HG03064 (cell line): ENCODE data around the gene MPZL3.

Experiments
- ATAC-seq: cut with Tn5 transposase; IDR thresholded peaks from one replicate; pipeline ENCODE4 v1.9.1; 2021; ENCODE audit warnings: low read depth; ENCODE audit not compliant: unreplicated experiment

Gene MPZL3

DNA sequence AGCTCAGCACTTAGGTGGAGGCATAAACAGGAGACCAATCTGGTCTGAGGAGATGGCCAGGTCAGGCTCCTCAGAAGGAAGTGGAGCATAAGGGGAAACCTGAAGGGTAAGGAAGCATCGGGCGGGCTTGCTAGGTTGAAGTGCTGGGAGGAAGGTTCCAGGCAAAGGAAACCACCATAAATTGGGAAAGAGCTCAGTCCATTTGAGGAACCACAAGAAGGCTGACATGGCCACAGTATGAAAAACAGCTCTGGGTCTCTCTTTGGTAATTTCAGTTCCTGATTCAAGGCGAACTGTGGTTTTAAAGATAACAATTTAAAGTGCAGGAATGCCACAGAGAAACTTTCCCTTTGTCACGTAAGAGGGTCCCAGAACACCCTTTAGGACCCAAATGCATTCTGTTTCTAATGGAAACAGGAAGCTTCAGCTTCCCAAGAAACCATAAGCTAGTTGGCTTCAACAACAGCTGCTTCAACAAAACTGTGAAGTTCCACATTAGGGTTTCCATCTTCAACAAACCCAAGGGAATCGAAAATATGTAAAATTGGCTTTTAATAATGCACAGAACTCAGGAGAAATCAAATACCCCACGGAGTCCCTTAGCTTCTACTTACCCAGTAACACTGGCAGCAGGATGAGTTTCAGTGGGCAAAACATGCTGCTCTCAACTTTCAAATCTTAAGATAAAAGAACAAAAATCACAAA, 37.8 kb downstream of the MPZL3 start:
- ATAC-seq: no peak

DNA sequence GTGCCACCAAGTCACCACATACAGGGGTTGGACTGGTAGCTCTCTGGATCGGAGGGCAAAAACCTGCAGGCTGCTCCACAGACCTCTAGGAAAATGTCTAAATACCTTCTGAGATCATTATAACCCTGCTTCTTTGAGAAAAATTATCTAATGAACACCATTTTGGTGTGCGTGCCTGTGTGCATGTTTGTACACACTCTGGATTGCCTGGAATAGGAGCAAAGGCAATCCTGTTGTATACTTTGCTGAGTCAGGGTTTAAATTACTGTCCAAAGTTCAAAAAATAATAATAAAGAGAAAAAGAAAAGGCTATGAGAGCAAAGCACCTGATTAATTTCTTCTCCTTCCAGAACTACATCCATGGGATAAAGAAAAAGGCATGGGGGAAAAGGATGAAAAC, 38.4 kb downstream of the MPZL3 start:
- no peak for ATAC-seq

DNA sequence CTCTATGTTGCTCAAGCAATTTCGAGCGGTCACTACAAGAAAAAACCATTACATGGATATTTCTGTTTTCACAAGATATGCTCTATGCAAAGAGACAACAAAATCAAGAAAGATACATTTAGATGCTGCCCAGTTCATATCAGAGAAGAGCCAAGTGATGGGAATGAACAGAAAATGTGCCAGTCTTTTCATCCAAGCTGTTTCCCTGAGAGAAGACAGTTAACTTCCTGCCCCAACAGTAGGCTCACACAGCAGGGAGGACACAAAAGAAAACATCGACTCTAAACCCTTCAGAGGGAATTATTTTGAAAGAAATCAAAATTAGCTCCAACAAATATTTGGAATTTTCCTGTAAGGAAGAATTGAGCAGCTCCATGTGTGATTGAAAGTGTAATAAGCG, 39.0 kb downstream of the MPZL3 start:
- ATAC-seq: no peak

DNA sequence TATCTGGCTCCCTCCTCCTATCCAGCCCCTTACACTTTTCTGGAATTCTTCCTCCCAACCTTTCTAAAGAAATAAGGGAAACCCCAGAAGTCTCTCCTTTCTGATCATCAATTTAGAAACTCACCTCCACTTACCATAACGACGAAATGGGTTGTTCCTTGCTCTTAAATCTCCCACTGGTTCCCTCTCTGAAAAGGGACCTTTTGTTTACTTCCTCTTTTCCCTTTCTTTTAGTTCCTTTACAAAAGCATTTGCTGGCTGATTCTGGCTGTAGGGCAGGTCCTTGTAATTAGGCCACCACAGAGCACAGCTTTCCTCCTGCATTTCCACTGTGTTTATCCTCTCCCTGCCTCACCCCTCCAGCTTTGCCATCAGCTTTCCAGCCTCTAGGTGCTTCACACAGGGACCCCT, 39.4 kb downstream of the MPZL3 start:
- no peak for ATAC-seq

DNA sequence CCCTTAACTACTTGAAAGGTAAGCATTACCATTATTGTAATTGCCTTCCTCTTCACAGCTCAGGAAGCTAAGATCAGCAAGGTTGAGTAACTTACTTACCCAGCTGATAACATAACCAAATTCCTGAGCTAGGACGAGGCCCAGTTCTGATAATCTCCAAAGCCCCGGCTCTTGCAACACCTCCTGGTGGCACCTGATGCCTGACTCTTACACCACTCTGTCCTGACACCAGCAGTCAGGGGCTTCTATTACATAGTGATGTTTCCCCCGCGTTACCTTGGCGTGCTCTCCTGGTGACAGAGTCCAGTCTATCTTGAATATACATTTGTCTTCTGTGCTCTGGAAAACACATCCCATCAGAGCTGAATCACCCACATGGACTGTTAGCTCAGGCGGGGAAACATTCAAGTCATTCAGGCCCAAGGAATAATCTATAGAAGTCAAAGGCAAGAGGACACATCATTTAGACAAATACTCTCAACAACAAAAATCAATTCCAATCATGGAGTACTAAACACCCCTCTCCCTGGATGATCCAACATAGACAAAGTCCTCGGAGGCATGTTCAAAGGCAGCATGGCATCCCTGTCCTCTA, 39.9 kb downstream of the MPZL3 start:
- ATAC-seq: no peak

DNA sequence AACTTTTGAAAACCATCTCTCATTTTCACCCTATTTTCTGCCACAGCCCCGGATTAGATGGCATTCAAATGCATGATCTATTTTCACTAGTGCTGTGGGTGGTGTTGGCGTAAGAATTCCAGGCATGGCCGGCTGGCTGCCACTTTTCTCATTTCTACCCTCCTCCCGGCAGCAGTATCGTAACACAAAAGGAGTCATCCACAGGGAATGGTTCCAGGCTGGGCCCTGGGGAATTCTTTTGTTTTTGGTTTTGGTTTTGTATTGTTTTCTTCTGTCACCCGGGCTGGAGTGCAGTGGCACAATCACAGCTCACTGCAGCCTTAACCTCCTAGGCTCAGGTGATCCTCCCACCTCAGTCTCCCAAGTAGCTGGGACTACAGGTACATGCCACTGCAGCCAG, 41.2 kb downstream of the MPZL3 start:
- no peak for ATAC-seq

DNA sequence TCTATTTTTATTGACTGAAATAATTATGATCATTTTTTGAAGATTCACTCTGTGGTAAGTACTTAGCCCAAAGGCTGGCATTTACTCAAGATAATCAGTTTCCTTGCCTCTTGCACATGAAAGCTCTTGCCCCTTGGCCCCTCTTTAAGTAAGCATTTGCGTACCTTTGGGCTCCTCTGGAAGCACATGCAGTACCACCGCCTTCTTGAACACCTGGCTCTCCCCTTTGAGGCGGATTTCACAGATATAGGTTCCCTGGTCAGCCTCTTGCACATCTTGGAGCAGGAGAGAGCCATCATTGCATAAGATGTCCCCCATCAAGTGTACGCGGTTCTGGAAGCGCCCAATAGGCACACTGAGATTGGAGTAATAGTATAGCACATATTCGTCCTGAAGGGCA, 41.8 kb downstream of the MPZL3 start:
- no peak for ATAC-seq

DNA sequence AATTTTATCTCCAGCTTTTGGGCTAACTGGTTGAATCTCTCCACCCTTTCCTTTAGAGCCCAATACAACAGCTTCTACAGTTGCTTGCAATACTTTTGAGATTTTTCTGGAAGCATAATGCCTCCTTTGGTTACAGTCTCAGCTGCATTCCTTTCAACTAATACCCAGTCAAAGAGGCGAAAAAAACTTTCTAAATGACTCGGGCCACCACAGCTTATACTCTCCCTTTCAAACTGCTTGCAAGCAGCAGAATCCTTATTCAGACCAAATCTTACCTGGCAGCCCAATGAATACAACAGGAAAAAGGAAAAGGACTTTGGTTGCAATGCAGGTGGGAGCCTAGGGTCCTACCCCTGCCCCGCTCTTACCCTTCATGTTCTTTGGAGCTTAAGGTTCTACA, 43.1 kb downstream of the MPZL3 start:
- ATAC-seq: no peak

DNA sequence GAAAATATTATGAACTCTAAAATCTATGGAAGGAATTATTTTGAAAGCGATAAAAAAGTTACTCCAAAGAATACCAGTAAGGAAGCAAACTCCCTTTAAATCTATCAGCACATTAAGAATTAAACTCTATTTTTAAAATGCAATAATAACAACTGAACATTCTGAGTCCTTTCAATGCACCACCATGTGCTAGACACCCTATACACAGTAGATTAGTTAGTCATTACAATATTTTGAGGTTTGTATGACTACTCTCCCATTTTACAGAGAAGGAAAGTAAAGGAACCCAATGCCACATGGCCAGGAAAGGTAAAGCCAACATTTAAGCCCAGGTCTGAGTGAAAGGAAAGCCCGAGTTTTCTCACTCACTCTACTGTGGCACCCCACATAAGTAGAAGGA, 45.1 kb downstream of the MPZL3 start:
- ATAC-seq: no peak

DNA sequence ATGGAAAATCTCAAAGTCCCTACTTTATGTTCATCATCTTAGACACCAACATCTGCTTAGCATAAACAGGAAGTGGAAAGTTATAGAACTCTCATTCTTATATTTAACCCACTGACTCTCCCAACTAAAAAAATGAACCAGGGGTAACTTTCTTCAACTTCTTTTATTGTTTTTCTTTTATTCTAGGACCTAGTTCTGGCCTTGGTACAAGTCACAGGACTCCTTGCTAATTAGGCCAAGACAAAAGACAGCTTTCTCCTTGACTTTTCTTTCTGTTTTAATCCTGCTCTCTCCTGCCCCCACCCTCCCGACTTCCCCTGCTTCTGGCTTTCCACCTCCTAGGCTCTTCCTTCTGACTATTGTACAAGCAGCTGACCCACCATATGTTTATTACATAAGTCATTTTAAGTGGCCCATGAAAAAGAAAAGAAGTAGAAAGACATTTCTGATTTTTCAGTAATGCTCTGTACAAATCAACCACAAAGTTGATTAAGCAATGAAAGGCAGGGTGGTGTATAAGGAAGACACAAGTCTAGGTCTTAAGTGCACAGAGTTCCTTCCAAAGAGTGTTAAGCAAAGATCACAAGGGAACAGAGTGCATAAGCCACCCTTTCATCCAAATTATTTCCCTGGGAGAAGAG, 45.7 kb downstream of the MPZL3 start:
- no peak for ATAC-seq

DNA sequence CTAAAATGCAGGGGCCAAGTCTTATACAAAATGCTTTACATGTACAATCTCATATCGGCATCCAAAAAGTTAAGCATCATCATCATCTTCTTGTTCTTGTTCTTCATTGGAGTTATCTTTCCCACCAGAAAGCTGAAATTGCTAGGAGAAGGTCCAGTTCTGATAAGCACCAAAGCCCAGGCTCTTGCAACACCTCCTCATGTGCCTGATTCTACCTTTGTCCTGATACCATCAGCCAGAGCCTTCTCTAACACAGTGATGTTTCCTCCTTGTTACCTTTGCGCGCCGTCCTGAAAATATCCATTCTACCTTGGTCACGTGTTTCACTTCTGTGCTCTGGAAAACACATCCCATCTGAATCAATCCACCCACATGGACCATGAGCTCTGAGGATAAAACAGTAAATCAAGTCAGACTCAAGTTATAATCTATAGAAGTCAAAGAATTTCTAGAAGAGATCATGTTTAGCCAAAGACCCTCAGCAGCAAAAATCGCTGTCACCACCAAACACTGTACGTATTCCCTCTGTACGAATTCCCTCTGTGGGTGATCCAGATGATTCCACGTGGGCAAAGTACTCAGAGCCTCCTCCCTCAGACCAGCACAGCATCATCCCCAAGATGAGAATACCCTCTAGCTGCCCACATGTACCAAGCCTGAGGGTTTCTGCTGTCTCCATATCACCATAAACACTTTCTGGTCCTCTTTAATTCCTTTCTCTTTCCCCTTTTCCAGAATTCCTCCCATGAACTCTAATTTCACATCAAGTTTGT, 46.4 kb downstream of the MPZL3 start:
- no peak for ATAC-seq

DNA sequence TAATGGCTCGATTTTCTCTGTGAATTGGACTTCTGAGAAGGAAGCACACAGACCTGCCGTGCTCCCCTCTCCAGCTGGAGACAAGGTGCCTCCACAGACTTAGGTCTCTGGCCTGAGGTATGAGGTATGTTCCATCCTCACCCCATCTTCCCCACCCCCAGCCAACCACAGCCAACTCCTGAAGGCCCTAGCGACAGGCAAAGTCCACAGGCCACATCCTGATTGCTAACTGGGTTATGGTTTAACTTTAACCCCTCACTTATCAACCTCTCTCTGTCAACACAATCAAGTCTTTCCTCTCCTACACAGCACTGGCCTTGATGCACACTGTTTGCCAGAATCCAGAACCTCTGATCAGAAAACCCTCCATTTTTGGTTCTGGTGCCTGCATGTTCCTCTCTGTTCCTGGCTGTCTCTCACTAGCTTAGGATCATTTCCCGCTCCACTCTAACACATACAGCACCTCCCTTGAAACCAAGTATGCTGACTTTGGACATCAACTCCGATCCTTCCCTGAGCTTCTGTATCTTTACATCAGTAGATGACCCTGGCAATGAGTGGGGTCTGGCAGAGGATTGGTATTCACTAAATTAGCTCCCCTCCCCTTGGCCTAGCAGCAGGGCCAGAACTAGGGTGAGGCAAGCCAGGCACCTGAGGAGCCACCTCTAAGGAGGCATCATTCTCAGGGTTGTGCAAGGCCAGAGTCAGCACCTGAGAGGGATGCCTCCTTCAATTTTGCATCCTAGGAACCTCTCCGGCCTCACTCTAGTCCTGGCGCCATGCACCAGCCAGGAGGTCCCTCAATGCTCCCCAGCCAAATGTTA, 49.4 kb downstream of the MPZL3 start:
- no peak for ATAC-seq

DNA sequence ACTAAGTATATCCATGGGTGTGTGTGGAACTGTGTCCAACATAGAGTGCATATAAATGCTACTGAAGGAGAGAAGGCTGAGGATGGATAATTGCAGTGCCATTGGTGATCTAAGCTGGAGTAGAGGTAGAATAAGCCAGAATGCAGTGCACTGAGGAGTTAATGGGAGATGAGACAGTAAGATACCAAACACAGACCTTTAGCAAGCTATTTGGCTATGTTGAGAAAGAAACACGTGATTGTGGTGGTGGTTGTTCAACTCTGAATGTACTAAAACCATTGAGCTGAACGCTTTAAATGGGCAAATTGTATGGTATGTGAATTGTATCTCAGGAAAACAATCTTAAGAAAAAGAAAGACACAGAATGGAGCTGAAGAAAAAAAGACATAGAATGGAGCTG, 50.2 kb downstream of the MPZL3 start:
- no peak for ATAC-seq

DNA sequence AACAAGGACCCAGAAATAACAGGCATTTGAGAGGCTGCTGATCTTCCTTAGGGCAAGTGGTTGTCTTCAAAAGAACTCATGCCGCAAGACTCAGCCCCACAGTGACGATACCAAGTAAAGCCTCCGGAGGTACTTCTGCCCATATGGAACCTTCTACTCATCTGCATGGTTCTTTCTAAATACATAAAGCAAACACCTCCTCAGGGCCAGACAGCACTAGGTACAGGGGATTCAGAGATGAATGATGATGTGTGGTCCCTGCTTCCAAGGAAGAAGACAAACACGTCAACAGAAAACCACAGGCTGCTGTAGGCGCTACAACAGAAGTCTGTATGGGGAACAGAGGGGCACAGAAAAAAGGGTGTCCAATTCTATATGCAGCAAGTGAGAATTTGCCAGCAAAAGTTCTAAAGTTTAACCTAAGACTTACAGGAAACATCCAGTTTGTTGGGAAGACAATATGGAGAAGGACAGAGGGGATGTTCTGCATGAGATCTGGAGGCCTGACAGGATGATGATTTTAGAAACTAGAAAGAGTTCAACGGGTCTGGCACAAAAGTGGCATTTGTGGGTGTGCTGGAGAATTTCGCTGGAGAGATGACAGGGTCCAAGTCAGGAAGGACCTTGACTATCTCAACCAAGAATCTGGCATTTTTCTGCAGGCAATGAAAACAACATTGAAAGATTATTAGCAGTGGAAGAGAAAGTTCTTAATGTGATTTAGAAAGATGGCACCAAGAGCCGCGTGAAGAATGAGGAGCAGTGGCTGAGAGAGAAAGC, 51.1 kb downstream of the MPZL3 start:
- no peak for ATAC-seq

DNA sequence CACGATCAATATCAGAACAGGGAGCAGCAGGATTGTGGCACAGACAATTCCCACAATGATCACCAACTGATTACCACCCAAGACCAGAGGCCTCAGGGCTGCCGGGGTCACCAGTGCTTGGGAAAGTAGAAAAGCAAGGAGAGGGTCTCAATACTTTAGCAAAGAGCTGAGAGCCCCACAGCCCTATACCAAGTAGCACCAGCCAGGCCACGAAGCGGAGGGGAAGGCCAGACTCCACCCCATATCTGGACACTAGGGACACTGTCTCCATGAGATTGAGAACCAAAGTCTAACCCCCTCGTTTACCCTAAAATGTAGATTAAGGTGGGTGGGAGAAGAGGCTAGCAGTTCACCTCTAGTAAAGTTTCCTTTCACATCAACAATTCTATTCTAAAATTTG, 51.7 kb downstream of the MPZL3 start:
- no peak for ATAC-seq

DNA sequence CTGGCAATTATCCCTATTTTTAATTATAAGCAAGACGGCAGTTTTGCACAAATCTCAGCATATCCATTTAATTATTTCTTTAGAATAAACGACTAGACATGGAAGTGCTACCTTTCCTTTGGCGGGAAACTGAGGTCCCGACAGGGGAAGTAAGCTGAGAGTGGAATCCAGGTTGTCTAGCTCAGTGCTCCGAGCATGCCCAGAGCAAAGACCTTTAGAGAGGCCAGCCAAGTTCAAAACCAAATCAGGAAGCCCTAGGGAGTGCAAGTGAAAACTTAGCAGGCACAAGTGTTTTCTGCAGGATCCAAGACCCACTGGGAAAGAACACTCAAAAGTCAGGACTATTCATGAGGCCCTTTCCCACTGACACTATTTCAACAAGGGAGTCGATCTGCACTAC, 53.0 kb downstream of the MPZL3 start:
- no peak for ATAC-seq

DNA sequence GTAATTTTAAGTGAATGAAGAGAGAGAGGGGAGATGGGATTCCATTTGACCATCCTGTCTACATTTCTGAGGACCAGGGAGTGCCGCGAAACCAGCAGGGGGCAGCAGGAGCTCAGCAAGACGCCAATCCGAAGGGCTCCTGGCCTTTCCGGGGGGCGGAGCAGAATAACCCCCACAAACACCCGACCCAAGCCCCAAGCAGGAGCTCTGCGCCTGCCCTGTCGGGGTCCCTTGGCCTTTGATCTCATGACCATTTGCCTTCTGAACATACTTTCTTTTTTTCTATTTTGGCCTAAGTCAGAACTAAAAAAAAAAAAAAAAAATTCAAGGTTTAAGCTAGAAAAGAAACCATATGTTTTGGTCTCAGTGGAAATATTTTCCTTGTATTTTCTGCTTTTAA, 53.8 kb downstream of the MPZL3 start:
- ATAC-seq: no peak

DNA sequence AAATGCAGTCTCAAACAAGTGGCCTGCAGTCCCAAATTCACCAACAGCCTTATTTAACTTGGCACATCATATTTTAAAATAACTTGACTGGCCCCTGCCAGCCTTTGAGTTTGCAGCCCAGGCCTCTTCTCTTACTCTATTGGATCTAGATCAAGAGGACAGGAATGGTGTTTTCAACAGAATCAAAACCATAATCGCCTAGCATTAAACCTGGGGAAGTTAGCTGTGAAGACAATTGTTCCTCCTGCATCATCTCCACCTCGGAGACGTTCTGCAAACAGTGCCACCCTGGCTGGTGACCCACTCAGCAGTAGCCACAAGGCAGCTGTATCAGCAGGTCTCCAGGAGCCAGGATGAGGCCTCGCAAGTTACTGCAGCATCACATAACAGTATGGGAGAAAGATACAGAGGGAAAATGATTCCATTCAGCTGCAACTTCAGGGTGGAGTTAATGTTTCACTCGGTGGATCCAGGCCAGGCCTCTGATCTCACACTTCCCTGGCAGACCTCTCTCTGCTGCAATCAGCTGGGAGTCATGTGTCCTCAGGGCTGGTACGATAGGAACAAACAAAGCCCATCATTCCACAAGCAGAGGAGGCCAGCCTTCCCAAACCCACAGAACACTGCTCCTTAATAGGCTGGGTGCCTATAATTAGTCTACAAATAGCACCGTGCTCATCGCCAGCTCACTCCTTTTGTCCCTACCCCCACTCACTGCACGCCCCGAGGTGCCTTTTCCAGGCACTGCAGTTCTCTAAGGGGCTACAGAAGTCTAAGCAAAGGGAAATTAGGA, 57.1 kb downstream of the MPZL3 start:
- ATAC-seq: no peak

DNA sequence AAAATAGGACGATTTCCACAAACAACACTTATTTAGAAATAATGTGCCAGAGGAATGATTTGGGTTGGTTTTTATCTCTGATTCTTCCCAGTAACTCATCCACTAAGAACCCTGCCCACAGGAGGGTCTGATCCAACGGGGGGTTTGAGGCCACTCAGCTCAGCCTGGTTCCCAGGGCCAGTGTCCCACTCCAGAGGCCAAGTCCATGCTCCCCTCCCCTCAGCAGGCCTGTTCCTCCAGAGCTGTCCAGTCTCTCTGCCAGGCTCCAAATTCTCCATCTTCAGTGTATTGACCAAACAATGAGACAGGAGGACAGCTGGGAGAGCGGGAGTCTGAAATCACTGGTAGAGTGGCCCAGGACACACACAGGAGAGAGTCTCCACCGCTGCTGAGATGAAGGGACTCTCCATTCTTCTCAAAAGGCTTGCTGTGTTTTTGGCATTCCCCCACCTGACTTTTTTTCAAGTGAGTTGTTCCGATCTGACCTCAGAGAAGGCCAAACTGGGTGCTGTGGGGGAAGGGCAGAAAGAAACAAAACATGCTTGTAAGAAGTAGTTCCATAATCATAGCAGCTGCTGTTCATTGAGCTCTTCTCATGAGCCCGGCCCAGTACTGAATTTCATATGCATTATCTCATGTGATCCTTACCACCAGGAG, 58.1 kb downstream of the MPZL3 start:
- no peak for ATAC-seq
